GM23338 (cell line): Measurements from ENCODE around the gene MAMDC2. TPM values are rescaled to one million over a fixed set of nuclear protein-coding genes. Genes with fewer than 3 reads are reported as not detected.

Experiments used
- ATAC-seq: fragments of 200-7000 bp; cut with Tn5 transposase; 3 replicates; pipeline ENCODE4 v1.9.1; 2020
- DNase-seq: peaks from one replicate; pipeline ENCODE4 v3.0.0-alpha.2; 2015; ENCODE audit warnings: low spot score
- H2AFZ ChIP-seq: fragments of 200-600 bp; sonication (generic); 2 replicates; pipeline ENCODE4 v1.8.0; 2016; ENCODE audit warnings: antibody characterized with exemption, mild to moderate bottlenecking, moderate library complexity
- H3F3A ChIP-seq: fragments of 200-600 bp; sonication (generic); replicated peaks from 2 replicates; pipeline ENCODE4 v1.8.0; 2017; ENCODE audit warnings: antibody characterized with exemption, mixed run types, low read depth
- H3K27ac ChIP-seq: fragments of 200-600 bp; sonication (generic); 2 replicates; pipeline ENCODE4 v1.6.1; 2016; ENCODE audit warnings: low read depth
- H3K27me3 ChIP-seq: fragments of 200-600 bp; sonication (generic); 2 replicates; pipeline ENCODE4 v1.8.0; 2016; ENCODE audit warnings: mild to moderate bottlenecking, mixed run types, moderate library complexity; ENCODE audit not compliant: insufficient read depth
- H3K36me3 ChIP-seq: fragments of 200-600 bp; sonication (generic); 2 replicates; pipeline ENCODE4 v1.8.0; 2016; ENCODE audit warnings: mild to moderate bottlenecking; ENCODE audit not compliant: insufficient read depth
- H3K4me1 ChIP-seq: fragments of 200-600 bp; sonication (generic); 2 replicates; pipeline ENCODE4 v1.8.0; 2016; ENCODE audit warnings: mild to moderate bottlenecking, moderate library complexity; ENCODE audit not compliant: insufficient read depth
- H3K4me2 ChIP-seq: fragments of 200-600 bp; sonication (generic); 2 replicates; pipeline ENCODE4 v1.7.1; 2017; ENCODE audit warnings: mixed run types
- H3K4me3 ChIP-seq: fragments of 200-600 bp; sonication (generic); 2 replicates; pipeline ENCODE4 v1.6.1; 2016; ENCODE audit warnings: mixed run types
- H3K79me2 ChIP-seq: fragments of 200-600 bp; sonication (generic); replicated peaks from 2 replicates; pipeline ENCODE4 v1.8.0; 2017; ENCODE audit warnings: mild to moderate bottlenecking; ENCODE audit not compliant: insufficient read depth
- H3K9me2 ChIP-seq: fragments of 200-600 bp; sonication (generic); 2 replicates; pipeline ENCODE4 v1.8.0; 2017; ENCODE audit not compliant: insufficient read depth
- H4K20me1 ChIP-seq: fragments of 200-600 bp; sonication (generic); replicated peaks from 2 replicates; pipeline ENCODE4 v1.8.0; 2017; ENCODE audit warnings: mild to moderate bottlenecking; ENCODE audit not compliant: insufficient read depth
- H3K27ac Mint-ChIP-seq: 2 replicates; pipeline ENCODE4 v1.8.0; 2020; ENCODE audit warnings: inconsistent platforms, mild to moderate bottlenecking, moderate library complexity, mixed read lengths
- H3K27me3 Mint-ChIP-seq: 3 replicates; pipeline ENCODE4 v1.8.0; 2022; ENCODE audit warnings: low read depth, mild to moderate bottlenecking, moderate library complexity, mixed read lengths, inconsistent platforms; ENCODE audit not compliant: insufficient read depth, poor library complexity
- H3K36me3 Mint-ChIP-seq: 3 replicates; pipeline ENCODE4 v1.8.0; 2021; ENCODE audit warnings: low read depth, mild to moderate bottlenecking, inconsistent platforms, moderate library complexity, mixed read lengths
- H3K4me1 Mint-ChIP-seq: 3 replicates; pipeline ENCODE4 v1.8.0; 2020; ENCODE audit warnings: mild to moderate bottlenecking, inconsistent platforms, mixed read lengths
- H3K4me3 Mint-ChIP-seq: 3 replicates; pipeline ENCODE4 v1.8.0; 2021; ENCODE audit warnings: moderate library complexity, mild to moderate bottlenecking, inconsistent platforms, mixed read lengths
- H3K9me3 Mint-ChIP-seq: 3 replicates; pipeline ENCODE4 v1.8.0; 2020; ENCODE audit warnings: moderate library complexity, mild to moderate bottlenecking, inconsistent platforms, mixed read lengths
- CREB1 ChIP-seq: fragments of 250-450 bp; sonication (Bioruptor Pico); IDR thresholded peaks from 2 replicates; pipeline ENCODE4 v1.5.0; 2020; ENCODE audit warnings: low read depth, mild to moderate bottlenecking, moderate library complexity
- EZH2 ChIP-seq: fragments of 200-600 bp; sonication (generic); IDR thresholded peaks from one replicate; pipeline ENCODE4 v1.8.0; 2017; ENCODE audit warnings: antibody characterized with exemption, mild to moderate bottlenecking, low read depth; ENCODE audit not compliant: unreplicated experiment
- EZH2phosphoT487 ChIP-seq: fragments of 200-600 bp; sonication (generic); IDR thresholded peaks from one replicate; pipeline ENCODE4 v1.8.1; 2018; ENCODE audit warnings: antibody characterized with exemption; ENCODE audit not compliant: unreplicated experiment
- JUNB ChIP-seq: IDR thresholded peaks from one replicate; pipeline ENCODE4 v1.6.1; 2016; ENCODE audit warnings: antibody characterized with exemption; ENCODE audit not compliant: unreplicated experiment
- NANOG ChIP-seq: IDR thresholded peaks from 2 replicates; pipeline ENCODE4 v1.6.1; 2016; ENCODE audit warnings: antibody characterized with exemption, borderline replicate concordance
- POLR2AphosphoS5 ChIP-seq: IDR thresholded peaks from 2 replicates; pipeline ENCODE4 v1.6.1; 2016; ENCODE audit warnings: antibody characterized with exemption, low read depth
- STAT1 ChIP-seq: IDR thresholded peaks from one replicate; pipeline ENCODE4 v1.6.1; 2016; ENCODE audit warnings: antibody characterized with exemption; ENCODE audit not compliant: unreplicated experiment
- ZNF114 ChIP-seq: fragments of 250-450 bp; sonication (Bioruptor Pico); IDR thresholded peaks from 2 replicates; pipeline ENCODE4 v1.5.0; 2020; ENCODE audit warnings: mild to moderate bottlenecking, moderate library complexity
- ZNF331 ChIP-seq: fragments of 250-450 bp; sonication (Bioruptor Pico); IDR thresholded peaks from 2 replicates; pipeline ENCODE4 v1.5.0; 2020; ENCODE audit warnings: low read depth, mild to moderate bottlenecking, moderate library complexity
- polyA plus RNA-seq: library from polyadenylated mRNA; unstranded; fragments of >200 nt; fragmentation: Nextera tagmentation; extraction: Ambion mirVana; gene quantifications from 2 replicates; pipeline ENCODE4 v1.2.1, GENCODE V29; 2016
- total RNA-seq: library from RNA; depleted of rRNA; stranded (reverse); fragments of >200 nt; shearing (Covaris generic); gene quantifications from 2 replicates; pipeline ENCODE4 v1.2.3, GENCODE V29; 2014
- TF ChIP-seq, protein P1 (sequence below): fragments of 250-450 bp; sonication (Bioruptor Pico); IDR thresholded peaks from 2 replicates; pipeline ENCODE4 v1.5.0; 2020; ENCODE audit warnings: mild to moderate bottlenecking, moderate library complexity
- TF ChIP-seq, protein P2 (sequence below): IDR thresholded peaks from 2 replicates; pipeline ENCODE4 v1.6.1; 2016; ENCODE audit warnings: antibody characterized with exemption
- TF ChIP-seq, protein P3 (sequence below): IDR thresholded peaks from one replicate; pipeline ENCODE4 v1.6.1; 2018; ENCODE audit warnings: antibody characterized with exemption; ENCODE audit not compliant: unreplicated experiment
- TF ChIP-seq, protein P4 (sequence below), 2 experiments: fragments of 200-600 bp in 1 of 2; sonication (generic) in 1 of 2; conservative IDR thresholded peaks; 2 replicates each; pipeline versions ENCODE4 v1.5.1 to v1.6.1; 2016 to 2017; ENCODE audit warnings: antibody characterized with exemption in 2 of 2, low read depth in 2 of 2, mild to moderate bottlenecking in 2 of 2, moderate library complexity in 1 of 2

MAMDC2 gene
- total and polyA plus RNA-seq, 2 experiments from 2014 or later = 7.7 to 19.6 TPM

DNA sequence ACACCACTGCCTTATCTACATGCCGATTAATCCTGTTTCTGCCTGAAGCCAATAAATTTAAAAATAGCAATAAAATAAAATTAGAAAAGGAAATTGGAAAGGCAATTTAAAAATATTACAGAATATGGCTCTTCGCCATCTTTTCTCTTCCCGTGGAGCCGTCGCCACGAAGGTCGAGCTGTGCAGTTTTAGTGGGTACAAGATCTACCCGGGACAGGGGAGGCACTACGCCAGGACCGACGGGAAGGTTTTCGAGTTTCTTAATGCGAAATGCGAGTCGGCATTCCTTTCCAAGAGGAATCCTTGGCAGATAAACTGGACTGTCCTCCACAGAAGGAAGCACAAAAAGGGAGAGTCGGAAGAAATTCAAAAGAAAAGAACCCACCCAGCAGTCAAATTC lies 173.4 kb downstream of the MAMDC2 start:
- Histone ChIP-seq H3K4me3 (no peak overlapping the region), H4K20me1 (no peaks in the 10 kb centered on the region), H3K4me1 (no peaks in the 10 kb centered on the region), H3K79me2 (no peaks in the 10 kb centered on the region), H2AFZ (no peak overlapping the region), H3K27ac (no peak overlapping the region), H3K27me3 (no peaks in the 10 kb centered on the region), H3K4me2 (no peak overlapping the region), H3K36me3 (peaks cover 9% of the 10 kb centered on the region), H3K9me2 (peaks cover 4% of the 10 kb centered on the region; the same call in 1 of the 2 replicates), H3F3A (no peaks in the 10 kb centered on the region)
- Mint-ChIP-seq H3K9me3 (peaks cover 25% of the 10 kb centered on the region), H3K27ac (no peak overlapping the region), H3K4me1 (no peaks in the 10 kb centered on the region), H3K27me3 (no peaks in the 10 kb centered on the region), H3K4me3 (no peak overlapping the region), H3K36me3 (peaks cover 25% of the 10 kb centered on the region)
- TF ChIP-seq, protein P1, sequence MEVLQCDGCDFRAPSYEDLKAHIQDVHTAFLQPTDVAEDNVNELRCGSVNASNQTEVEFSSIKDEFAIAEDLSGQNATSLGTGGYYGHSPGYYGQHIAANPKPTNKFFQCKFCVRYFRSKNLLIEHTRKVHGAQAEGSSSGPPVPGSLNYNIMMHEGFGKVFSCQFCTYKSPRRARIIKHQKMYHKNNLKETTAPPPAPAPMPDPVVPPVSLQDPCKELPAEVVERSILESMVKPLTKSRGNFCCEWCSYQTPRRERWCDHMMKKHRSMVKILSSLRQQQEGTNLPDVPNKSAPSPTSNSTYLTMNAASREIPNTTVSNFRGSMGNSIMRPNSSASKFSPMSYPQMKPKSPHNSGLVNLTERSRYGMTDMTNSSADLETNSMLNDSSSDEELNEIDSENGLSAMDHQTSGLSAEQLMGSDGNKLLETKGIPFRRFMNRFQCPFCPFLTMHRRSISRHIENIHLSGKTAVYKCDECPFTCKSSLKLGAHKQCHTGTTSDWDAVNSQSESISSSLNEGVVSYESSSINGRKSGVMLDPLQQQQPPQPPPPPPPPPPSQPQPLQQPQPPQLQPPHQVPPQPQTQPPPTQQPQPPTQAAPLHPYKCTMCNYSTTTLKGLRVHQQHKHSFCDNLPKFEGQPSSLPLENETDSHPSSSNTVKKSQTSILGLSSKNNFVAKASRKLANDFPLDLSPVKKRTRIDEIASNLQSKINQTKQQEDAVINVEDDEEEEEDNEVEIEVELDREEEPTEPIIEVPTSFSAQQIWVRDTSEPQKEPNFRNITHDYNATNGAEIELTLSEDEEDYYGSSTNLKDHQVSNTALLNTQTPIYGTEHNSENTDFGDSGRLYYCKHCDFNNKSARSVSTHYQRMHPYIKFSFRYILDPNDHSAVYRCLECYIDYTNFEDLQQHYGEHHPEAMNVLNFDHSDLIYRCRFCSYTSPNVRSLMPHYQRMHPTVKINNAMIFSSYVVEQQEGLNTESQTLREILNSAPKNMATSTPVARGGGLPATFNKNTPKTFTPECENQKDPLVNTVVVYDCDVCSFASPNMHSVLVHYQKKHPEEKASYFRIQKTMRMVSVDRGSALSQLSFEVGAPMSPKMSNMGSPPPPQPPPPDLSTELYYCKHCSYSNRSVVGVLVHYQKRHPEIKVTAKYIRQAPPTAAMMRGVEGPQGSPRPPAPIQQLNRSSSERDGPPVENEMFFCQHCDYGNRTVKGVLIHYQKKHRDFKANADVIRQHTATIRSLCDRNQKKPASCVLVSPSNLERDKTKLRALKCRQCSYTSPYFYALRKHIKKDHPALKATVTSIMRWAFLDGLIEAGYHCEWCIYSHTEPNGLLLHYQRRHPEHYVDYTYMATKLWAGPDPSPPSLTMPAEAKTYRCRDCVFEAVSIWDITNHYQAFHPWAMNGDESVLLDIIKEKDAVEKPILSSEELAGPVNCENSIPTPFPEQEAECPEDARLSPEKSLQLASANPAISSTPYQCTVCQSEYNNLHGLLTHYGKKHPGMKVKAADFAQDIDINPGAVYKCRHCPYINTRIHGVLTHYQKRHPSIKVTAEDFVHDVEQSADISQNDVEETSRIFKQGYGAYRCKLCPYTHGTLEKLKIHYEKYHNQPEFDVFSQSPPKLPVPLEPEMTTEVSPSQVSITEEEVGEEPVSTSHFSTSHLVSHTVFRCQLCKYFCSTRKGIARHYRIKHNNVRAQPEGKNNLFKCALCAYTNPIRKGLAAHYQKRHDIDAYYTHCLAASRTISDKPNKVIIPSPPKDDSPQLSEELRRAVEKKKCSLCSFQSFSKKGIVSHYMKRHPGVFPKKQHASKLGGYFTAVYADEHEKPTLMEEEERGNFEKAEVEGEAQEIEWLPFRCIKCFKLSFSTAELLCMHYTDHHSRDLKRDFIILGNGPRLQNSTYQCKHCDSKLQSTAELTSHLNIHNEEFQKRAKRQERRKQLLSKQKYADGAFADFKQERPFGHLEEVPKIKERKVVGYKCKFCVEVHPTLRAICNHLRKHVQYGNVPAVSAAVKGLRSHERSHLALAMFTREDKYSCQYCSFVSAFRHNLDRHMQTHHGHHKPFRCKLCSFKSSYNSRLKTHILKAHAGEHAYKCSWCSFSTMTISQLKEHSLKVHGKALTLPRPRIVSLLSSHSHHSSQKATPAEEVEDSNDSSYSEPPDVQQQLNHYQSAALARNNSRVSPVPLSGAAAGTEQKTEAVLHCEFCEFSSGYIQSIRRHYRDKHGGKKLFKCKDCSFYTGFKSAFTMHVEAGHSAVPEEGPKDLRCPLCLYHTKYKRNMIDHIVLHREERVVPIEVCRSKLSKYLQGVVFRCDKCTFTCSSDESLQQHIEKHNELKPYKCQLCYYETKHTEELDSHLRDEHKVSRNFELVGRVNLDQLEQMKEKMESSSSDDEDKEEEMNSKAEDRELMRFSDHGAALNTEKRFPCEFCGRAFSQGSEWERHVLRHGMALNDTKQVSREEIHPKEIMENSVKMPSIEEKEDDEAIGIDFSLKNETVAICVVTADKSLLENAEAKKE = no peak
- TF ChIP-seq, protein P2, sequence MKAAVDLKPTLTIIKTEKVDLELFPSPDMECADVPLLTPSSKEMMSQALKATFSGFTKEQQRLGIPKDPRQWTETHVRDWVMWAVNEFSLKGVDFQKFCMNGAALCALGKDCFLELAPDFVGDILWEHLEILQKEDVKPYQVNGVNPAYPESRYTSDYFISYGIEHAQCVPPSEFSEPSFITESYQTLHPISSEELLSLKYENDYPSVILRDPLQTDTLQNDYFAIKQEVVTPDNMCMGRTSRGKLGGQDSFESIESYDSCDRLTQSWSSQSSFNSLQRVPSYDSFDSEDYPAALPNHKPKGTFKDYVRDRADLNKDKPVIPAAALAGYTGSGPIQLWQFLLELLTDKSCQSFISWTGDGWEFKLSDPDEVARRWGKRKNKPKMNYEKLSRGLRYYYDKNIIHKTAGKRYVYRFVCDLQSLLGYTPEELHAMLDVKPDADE = no peak
- TF ChIP-seq ZNF331 (no peak), EZH2 (no peak), NANOG (no peak), EZH2phosphoT487 (no peak), ZNF114 (no peak), STAT1 (no peak), POLR2AphosphoS5 (no peak), JUNB (no peak), CREB1 (no peak)
- TF ChIP-seq, protein P3, sequence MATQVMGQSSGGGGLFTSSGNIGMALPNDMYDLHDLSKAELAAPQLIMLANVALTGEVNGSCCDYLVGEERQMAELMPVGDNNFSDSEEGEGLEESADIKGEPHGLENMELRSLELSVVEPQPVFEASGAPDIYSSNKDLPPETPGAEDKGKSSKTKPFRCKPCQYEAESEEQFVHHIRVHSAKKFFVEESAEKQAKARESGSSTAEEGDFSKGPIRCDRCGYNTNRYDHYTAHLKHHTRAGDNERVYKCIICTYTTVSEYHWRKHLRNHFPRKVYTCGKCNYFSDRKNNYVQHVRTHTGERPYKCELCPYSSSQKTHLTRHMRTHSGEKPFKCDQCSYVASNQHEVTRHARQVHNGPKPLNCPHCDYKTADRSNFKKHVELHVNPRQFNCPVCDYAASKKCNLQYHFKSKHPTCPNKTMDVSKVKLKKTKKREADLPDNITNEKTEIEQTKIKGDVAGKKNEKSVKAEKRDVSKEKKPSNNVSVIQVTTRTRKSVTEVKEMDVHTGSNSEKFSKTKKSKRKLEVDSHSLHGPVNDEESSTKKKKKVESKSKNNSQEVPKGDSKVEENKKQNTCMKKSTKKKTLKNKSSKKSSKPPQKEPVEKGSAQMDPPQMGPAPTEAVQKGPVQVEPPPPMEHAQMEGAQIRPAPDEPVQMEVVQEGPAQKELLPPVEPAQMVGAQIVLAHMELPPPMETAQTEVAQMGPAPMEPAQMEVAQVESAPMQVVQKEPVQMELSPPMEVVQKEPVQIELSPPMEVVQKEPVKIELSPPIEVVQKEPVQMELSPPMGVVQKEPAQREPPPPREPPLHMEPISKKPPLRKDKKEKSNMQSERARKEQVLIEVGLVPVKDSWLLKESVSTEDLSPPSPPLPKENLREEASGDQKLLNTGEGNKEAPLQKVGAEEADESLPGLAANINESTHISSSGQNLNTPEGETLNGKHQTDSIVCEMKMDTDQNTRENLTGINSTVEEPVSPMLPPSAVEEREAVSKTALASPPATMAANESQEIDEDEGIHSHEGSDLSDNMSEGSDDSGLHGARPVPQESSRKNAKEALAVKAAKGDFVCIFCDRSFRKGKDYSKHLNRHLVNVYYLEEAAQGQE = no peak
- TF ChIP-seq, protein P4, sequence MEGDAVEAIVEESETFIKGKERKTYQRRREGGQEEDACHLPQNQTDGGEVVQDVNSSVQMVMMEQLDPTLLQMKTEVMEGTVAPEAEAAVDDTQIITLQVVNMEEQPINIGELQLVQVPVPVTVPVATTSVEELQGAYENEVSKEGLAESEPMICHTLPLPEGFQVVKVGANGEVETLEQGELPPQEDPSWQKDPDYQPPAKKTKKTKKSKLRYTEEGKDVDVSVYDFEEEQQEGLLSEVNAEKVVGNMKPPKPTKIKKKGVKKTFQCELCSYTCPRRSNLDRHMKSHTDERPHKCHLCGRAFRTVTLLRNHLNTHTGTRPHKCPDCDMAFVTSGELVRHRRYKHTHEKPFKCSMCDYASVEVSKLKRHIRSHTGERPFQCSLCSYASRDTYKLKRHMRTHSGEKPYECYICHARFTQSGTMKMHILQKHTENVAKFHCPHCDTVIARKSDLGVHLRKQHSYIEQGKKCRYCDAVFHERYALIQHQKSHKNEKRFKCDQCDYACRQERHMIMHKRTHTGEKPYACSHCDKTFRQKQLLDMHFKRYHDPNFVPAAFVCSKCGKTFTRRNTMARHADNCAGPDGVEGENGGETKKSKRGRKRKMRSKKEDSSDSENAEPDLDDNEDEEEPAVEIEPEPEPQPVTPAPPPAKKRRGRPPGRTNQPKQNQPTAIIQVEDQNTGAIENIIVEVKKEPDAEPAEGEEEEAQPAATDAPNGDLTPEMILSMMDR (conservative IDR thresholded peaks at IDR 0.05; ENCODE audit: low read depth in 2 of 2) = no peak
- ATAC-seq (no peak), DNase-seq (no peak)
